ELF-1 (cell line): ENCODE measurements around the gene UBN2.

Experiments
- DNase-seq: peaks from one replicate; pipeline ENCODE4 v3.0.0-alpha.2; 2016; ENCODE audit warnings: low read depth, low spot score

UBN2 gene

DNA sequence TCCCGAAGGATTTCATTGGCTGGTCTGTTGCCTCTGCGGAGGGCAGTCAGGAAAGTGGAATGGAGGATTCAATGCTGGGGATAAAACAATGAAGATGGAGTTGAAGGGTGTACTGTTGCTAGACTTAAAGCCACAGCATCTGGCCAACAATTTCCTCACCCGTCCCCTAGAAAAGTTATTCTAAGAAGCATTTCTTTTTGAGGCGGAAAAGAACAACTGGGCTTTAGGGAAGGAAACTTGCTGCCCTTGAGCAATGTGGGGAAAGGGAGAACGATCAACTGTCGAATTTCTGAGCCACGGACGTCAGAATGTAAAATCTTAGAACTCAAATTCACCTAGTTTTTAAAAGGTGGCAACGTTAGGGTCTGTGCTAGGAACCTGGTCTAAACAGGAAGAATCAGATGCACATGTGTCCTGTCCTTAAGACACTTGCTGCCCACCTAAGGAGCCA, 110.8 kb downstream of the UBN2 start:
- no peak for DNase-seq

GRCh38 chr7:139345042-139345441, 114.0 kb downstream of the UBN2 start:
- DNase-seq = no peak

- DNase-seq = no peak
Observed at GRCh38 chr7:139351027-139351426, 120.0 kb downstream of the UBN2 start.

GRCh38 chr7:139354729-139355128, 123.7 kb downstream of the UBN2 start:
- no peak for DNase-seq

DNA sequence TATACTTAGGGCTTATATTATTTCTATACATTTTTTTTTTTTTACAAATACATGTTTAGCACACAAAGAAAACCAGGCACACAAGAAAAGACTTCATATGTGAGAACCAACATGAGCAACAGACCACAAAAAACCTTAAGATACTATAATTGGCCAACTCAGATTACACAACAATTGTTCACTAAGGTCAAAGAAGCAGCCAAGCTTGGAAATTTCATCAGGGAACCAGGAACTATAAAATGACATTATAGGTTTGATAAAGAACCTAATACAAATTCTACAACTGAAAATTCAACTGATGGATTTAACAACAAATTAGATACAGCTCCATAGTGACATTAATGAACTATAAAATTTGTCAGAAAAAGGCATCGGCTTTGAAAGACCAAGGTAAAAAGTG, 124.3 kb downstream of the UBN2 start:
- DNase-seq = no peak
